Cerebellar nuclear complex (tissue), 1 donor: Measurements from ENCODE around the gene CEP135.
"Not testable (repeated sequence)": the region's sequence is repeated elsewhere in the genome, so short reads cannot be mapped to it uniquely, and the experiment has no call there.

Source experiments
- DNase-seq, 2 experiments: peaks; one replicate each; lab custom pipeline; 2025; lab: John Stamatoyannopoulos, UW

Gene CEP135, protein sequence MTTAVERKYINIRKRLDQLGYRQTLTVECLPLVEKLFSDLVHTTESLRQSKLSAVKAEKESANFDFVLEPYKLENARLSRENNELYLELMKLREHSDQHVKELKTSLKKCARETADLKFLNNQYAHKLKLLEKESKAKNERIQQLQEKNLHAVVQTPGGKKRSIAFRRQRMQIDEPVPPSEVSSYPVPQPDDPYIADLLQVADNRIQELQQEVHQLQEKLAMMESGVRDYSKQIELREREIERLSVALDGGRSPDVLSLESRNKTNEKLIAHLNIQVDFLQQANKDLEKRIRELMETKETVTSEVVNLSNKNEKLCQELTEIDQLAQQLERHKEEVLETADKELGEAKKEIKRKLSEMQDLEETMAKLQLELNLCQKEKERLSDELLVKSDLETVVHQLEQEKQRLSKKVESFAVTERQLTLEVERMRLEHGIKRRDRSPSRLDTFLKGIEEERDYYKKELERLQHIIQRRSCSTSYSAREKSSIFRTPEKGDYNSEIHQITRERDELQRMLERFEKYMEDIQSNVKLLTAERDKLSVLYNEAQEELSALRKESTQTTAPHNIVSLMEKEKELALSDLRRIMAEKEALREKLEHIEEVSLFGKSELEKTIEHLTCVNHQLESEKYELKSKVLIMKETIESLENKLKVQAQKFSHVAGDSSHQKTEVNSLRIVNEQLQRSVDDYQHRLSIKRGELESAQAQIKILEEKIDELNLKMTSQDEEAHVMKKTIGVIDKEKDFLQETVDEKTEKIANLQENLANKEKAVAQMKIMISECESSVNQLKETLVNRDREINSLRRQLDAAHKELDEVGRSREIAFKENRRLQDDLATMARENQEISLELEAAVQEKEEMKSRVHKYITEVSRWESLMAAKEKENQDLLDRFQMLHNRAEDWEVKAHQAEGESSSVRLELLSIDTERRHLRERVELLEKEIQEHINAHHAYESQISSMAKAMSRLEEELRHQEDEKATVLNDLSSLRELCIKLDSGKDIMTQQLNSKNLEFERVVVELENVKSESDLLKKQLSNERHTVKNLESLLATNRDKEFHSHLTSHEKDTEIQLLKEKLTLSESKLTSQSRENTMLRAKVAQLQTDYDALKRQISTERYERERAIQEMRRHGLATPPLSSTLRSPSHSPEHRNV

DNA sequence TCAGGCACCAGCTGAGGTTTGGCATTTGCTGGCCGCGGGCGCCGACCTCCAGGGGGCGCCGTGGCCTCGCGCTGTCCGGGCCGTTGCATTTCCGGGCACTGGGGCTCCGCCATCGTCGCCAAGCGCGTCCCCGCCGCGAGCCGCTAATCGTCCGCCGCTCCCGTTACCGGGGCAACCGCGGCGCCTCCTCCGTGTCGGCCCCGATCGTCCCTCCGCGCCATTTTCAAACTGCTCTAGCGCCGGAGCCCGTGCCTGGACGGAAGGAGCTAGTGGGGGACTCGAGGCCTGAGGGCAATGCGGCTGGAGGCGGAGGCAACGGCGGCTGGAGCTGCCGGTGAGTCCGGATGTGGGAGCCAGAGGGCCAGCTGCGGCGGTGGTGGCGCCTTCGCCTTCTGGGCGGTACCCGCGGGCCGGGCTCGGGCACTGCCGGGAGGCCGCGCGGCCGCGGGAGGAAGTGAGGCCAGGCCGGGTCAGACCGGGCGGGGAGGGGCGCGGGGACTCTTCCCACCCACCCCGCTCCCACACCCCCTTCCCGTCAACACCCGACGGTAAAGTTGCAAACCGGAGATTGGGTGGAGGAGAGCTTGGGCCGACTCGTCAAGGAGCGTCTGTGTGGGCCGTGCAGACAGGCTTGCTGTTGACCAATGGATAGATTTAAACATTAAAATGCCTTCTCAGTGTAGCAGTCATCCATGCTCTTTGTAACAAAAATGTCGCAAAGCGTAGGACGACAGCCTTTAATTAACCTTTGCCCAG, at the start of gene CEP135:
CEP135 (plus strand) TSS at position 220 of the 756 bp plus-strand sequence. CDS start 3,186 bp downstream, outside the sequence.
- peak in 1 of 2 experiments; percentile 52 for DNase-seq

DNA sequence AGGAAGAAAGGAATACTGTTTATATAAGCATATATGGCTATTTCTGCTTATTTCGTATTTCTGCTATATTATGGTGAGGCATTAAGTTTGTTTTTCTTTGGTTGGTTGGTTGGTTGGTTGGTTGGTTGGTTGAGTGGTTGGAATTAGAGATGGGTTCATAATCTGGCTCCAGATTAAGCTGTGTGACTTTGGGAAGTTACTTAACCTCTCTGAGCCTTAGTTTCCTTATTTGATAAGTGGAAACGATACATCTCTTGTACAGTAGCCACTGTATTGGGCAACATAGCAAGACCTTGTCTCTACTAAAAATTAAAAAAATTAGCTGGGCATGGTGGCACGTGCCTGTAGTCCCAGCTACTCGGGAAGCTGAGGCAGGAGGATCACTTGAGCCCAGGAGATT, 46.1 kb upstream of the CEP135 start:
- no peak for DNase-seq

DNA sequence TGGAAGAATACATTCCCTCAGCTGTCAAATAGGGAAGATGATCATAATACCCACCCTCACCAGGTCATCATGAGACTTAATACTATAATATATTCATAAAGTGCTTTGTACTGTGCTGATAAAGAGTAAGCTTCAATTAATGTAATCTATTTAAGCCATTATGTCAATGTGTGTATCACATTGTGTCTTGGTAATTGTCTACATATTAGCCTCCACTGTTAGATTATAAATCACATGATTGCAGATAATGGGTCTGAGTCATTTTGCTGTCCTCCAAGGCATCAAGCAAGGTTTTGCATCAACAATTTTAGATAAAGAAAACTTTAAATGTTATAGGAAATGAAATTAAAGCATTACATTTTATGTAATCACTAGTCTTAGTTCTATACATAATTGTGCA, 45.2 kb upstream of the CEP135 start:
- no peak for DNase-seq

DNA sequence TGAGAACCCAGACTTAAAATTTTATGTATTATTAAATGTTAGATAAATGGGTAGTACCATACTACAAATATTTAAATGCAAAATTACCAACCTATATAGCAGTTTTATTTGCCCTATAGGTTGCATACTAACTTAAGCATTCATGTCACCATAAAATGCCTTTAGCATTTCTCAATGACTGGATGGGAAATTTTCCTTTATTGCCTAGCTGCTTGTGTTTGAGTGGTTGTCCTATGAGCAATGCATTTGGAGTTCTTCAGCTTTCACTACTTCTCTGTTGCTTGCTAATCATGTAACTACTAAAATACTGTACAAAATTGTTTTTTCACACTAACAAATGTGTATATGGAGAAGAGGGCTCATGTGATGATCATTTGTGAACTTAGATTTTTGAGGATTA, 44.2 kb upstream of the CEP135 start:
- DNase-seq: no peak

DNA sequence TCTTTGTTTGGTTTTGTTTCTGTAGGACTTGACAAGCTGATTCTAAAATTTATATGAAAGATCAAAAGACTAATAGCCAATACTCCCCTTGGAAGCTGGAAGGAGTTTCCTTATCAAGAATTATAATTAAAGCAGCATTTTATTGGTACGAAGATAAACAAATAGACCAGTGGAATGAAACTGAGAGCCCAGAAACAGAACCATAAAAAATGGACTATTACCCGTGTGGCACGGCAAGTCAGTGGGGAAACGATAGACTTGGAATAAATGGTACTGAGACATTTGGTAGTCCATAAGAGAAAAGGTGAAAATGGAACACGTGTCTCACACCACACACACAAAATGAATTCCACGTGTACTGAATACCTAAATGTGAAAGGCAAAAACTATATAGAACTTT, 42.4 kb upstream of the CEP135 start:
- no peak for DNase-seq

DNA sequence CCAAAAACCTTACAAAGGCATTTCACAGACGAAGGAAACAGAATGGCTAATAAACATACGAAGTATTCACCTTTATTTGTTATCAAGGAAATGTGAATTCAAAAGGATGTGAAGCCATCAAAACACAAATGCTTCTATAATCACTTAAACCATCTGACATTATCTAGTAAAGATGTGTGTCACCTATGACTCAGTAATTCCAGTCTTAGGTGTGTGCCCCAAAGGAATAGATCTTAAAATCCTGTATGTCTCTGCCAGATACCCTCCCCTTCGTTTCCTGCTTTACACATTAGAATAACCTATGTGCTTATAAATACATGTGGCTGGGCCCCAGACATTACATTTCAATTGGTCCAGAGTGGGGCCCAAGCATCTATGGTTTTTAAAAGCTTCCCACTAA, 41.8 kb upstream of the CEP135 start:
- no peak for DNase-seq

DNA sequence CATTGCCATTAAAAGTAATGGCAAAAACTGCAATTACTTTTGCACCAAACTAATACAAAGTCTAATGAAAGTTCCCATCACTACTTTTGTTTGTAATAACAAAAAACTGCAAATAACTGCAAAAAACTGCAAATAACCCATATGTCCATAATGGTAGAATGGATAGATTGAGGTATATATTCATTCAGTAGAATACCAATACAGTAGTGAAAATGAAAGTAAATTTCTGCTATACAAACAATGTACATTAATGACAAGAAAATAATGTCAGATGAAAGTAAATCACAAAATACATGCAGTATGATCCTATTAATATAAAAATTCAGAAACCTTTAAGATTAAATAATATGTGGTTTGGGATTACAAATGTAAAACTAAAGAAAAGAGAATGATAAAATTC, 41.3 kb upstream of the CEP135 start:
- no peak for DNase-seq

DNA sequence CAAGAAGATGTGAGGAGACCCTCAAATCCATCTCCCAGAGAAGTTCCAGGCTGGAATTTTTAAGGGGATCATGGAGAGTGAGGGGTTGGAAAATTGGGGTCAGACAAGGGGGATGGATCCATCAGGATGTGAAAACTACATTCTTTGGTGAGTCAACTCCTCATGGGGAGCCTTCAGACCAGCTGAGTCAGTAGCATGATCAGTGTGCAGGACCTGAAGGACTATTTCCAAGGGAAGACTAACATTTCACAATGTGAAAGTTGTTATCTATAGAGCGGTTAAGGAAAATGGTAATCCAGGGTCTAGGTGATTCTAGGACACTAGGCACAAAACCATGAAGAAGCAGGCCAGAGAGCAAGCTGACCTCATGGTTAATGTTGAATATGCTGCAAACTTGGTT, 38.6 kb upstream of the CEP135 start:
- no peak for DNase-seq

DNA sequence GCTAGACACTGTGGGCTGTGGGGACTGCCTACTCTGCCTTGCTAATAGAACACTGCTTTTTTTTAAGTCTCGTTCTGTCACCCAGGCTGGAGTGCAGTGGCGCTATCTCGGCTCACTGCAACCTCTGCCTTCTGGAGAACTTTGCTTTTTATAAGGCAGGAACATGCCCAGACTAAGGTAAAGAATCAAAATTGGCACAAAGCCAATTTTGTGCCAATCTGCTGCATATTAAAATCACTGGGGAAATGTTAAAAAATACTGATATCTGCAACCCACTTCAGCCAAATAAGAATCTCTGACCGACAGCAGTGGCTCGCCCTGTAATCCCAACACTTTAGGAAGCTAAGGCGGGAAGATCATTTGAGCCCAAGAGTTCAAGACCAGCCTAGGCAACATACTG, 36.5 kb upstream of the CEP135 start:
- no peak for DNase-seq

DNA sequence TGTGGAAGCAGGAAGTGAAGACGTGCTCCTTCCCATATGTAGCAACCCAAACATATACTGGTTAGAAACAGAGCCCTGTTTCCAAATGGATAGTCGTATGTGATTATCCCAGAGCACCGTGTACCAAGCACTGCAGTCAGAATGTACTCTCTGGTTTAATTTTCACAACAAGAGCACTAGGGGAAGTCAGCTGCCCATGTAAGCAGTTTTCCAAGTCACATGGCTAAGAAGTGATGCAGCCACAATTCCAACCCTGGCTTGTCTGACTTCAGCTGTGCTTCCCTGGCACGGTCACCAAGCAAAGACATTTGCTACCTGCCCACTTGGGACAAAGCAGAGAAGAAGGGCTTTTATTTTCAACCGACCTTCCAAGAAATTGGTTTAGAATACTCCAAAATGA, 28.2 kb upstream of the CEP135 start:
- DNase-seq: no peak

DNA sequence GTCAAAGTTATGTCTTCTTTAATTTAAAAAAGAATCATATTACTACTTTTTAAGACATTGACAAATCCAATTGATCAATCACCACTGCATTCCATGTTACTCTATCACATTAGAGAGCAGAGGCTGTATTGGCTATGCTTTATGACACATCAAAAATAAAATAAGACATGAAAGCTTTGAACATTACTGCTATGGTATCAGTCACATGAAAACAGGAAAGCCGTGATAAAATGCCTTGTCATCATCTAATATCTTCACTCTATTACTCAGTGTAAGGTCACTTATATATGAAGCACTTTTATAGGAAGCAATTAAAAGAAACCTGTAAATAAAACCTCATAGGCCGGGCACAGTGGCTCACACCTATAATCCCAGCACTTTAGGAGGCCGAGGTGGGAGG, 27.7 kb upstream of the CEP135 start:
- DNase-seq: no peak

DNA sequence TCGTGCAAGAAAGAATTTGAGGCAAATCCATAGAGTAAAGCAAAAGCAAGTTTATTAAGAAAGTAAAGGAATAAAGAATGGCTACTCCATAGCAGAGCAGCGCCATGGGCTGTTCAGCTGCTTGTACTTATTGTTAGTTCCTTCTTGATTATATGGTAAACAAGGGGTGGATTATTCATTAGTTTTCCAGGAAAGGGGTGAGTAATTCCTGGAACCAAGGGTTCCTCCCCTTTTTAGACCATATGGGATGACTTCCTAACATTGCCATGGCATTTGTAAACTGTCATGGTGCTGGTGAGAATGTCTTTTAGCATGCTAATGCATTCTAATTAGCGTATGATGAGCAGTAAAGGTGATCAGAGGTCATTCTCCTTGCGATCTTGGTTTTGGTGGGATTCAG, 23.5 kb upstream of the CEP135 start:
- DNase-seq: no peak

DNA sequence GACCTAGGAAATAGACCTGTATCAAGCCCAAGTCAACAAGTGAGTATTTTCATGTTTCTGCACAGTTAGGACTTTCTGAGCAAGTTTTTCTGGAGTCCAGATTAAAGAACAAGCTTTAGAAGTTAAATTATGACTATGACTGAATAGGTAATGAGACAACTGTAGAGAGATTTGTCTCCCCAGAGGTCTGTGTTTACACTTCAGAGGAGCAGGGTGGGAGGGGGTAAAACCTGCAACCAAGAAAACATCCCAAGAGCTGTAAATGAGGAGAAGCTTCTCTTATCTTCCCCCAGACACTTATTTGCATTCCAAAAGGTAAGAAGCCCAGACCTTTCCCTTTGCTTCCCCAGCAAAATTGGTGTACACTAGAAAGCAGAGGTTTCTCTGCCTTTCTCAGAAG, 22.1 kb upstream of the CEP135 start:
- no peak for DNase-seq

DNA sequence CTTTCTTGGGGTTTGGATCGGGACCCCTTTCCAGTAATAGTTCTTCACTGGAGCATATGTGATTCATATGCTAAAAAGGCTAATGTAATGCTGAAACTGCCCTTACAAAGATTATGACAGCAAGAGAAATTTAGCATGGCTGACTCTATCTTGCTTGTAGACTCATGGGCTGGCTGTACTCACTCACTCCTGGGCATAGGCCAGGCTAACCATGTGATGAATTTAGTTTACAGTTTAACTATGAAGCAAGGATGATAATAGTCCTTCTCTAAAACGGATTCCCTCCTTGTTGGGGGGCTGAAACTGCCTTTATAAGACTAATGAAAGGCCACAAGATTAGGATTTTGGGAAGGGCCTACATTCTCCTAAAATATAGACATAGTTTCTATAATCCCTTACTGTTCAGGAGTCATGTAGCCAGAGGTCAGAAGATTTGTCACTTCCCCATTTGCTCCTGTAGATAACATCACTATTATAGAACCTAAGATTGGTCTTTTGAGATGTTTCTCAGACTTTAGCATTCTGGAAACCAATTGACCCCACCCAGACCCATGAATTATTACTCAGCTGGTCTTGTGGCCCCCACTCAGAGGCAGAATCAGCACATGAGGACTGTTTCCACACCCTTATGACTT, 20.8 kb upstream of the CEP135 start:
- no peak for DNase-seq

DNA sequence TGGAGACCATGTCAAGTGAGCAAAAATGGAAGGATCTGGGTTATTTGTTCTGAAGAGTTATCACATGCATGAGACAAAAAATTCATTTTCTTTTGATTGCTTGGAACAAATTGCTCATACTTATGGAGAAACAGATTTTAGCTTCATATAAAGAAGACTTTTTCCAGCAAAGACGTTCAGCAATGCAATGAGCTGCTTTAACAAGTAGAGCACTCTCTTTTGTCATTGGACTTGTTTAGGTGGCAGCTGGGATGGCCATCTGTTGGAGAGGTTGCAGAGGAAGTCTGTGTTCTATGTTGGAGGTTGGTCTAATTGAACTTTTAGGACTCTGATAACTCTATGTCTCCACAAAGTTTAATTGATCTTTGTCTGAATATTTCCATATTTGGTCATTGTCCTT, 19.9 kb upstream of the CEP135 start:
- DNase-seq: no peak

DNA sequence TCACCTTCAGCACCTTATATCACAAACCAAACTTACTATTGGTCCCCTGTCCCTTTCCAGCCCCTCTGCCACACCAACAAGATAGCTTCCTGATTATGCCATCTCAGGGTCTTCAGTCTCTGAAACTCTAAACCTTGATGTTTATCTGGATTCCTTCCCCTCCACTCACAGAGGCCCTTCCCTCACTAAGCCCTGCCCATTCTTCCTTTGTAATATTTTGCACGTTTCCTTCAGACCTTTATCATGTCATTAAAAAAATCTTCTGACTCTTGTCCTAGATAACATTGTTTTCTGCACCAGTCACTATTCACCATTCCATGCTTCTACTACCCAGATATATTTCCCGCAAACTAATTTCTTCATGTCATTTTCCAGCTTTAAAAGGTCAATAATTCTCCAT, 17.7 kb upstream of the CEP135 start:
- DNase-seq: no peak

DNA sequence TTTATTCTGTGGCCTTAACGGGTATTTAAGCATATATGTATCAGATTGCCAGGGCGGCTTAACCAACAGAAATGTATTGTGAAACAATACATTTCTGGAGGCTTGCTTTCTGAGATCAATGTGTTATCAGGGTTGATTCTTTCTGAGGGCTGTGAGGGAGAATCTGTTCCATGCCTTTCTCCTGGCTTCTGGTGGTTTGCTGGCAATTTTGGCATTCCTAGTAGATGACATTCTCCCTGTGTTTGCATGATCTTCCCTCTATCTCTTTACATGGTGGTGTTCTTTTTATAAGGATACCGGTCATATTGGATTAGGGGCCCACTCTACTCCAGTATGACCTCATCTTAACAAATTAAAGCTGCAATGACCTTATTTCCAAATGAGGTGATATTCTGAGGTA, 16.9 kb upstream of the CEP135 start:
- DNase-seq: no peak

DNA sequence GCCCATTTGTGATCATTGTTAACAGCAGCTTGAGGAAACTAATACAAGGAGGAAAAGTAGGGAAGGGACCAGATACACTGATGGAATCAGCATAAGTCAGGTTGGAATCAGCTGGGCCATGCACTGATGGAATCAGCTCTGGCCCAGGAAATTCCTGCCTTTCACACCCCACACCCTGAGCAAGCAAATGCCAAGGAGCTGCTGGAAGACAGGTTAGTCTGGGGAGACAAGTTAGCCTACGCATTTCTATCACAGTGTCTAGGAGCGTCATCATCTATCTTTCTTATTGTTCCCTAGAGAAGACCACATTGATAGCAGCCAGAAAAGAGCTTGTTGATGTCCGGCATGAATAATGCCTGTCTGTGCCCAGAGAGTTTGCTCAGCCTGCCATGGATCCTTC, 16.2 kb upstream of the CEP135 start:
- no peak for DNase-seq

DNA sequence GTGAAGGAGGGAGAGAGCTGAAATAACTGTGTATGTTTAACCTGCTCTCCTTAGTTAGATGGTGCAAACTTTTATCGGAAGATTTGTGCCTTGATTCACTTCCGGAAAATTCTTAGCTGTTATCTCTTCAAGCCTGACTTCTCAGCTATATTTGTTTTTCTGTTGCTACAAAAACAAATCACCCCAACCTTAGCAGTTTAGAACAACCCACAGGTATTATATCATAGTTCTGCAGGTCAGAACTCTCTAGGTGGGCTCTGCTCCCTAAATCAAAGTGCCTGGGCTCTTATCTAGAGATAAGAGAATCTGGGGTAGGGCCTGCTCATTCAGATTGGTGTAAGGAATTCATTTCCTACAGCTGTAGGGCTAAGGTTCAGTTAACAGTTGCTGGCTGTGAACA, 15.1 kb upstream of the CEP135 start:
- no peak for DNase-seq

DNA sequence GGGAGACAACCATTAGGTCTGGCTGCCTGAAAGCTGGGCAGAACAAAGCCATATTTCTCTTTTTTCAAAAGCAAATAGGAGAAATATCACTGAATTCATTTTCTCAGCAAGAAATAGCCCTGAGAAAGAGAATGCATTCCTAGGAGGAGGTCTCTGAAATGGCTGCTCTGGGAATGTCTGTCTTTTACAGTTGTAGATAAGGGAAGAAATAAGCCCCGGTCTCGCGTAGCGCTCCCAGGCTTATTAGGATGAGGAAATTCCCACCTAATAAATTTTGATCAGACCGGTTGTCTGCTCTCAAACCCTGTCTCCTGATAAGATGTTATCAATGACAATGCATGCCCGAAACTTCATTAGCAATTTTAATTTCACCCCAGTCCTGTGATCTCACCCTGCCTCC, 12.8 kb upstream of the CEP135 start:
- not testable (repeated sequence) for DNase-seq

DNA sequence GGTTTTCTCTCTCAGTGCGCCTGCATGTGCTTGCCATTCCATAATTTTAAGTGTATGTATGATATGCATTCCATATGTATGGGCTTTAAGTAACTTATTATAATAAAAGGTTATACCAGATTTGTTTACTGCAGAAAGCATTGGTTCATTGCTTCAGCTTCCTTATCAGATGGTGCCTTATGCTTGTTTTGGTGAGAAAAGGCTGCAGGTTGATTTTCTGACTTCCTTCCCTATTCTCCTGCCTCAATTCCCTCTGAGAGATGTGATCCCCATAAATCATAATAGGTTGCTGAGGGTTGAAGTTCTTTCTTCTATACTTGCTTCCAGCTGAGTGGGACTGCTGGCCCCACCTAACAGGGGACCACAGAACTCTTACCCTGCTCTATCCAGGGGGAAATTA, 10.3 kb upstream of the CEP135 start:
- DNase-seq: no peak

DNA sequence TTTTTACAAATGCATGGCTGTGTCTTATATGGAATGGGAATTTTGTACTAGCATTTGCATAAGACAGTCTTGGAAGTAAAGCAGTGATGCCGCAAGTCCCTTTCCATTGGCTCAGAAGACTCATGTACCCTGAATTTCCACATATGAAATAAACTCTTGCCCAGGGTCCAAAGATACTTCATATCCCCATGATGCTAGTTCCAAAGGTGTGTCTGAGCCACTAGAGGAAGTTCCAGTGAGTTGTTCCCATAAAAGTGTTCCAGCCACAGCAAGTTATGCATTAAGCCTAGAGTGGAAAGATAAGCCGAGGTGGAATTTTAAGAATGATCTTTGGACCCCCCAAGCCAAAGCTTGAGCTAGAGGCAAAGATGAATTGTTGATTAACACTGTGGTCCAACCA, 9.3 kb upstream of the CEP135 start:
- no peak for DNase-seq
